Subcutaneous abdominal adipose tissue (tissue), 5 donors: ENCODE results near the gene P2RY10.

Experiments
- H3K27ac ChIP-seq: one replicate; pipeline ENCODE4 v1.7.0; 2013; ENCODE audit warnings: low read depth, mild to moderate bottlenecking, inconsistent platforms, low read length, moderate library complexity
- H3K27me3 ChIP-seq, 5 donors: one replicate each; pipeline ENCODE4 v1.7.0; 2013; ENCODE audit warnings: low read length in 5 of 5, inconsistent platforms in 1 of 5; ENCODE audit not compliant: control insufficient read depth in 5 of 5, insufficient read depth in 4 of 5
- H3K36me3 ChIP-seq, 5 donors: one replicate each; pipeline ENCODE4 v1.7.0; 2013; ENCODE audit warnings: low read length in 5 of 5; ENCODE audit not compliant: control insufficient read depth in 5 of 5, insufficient read depth in 5 of 5
- H3K4me1 ChIP-seq, 5 donors: one replicate each; pipeline ENCODE4 v1.7.0; 2013; ENCODE audit warnings: low read length in 5 of 5, mild to moderate bottlenecking in 3 of 5, moderate library complexity in 1 of 5; ENCODE audit not compliant: control insufficient read depth in 5 of 5, insufficient read depth in 5 of 5
- H3K4me3 ChIP-seq, 5 donors: one replicate each; pipeline ENCODE4 v1.7.0; 2013; ENCODE audit warnings: low read length in 5 of 5, low read depth in 1 of 5
- H3K9ac ChIP-seq, 5 donors: one replicate each; pipeline ENCODE4 v1.7.0; 2013; ENCODE audit warnings: low read length in 5 of 5, mild to moderate bottlenecking in 4 of 5, moderate library complexity in 3 of 5
- H3K9me3 ChIP-seq, 5 donors: one replicate each; pipeline ENCODE4 v1.7.0; 2013; ENCODE audit warnings: low read length in 5 of 5; ENCODE audit not compliant: control insufficient read depth in 5 of 5
- donor health status: healthy.
- donor health status: healthy.
- donor health status: healthy.
- donor health status: healthy.
- donor health status: healthy.

The P2RY10 gene

GRCh38 chrX:78945186-78945912 is at the start of gene P2RY10:
P2RY10 (plus strand) TSS chrX:78945391; CDS start chrX:78960521, 15,130 bp downstream.
- no peaks in the 10 kb centered on the region for H3K9me3 ChIP-seq
- peak within 1 kb of the TSS in 1 of 5 donors; percentile 7 for H3K4me3 ChIP-seq
- H3K36me3 ChIP-seq: no peaks in the 10 kb centered on the region
- H3K27ac ChIP-seq: no peak within 1 kb of the TSS
- peaks cover 0 to 4% (median 0%) of the 10 kb centered on the region in 5 donors for H3K4me1 ChIP-seq
- H3K27me3 ChIP-seq: peaks cover 0 to 3% (median 3%) of the 10 kb centered on the region in 5 donors
- no peak within 1 kb of the TSS for H3K9ac ChIP-seq

- Histone ChIP-seq H3K27ac (no peak overlapping the region), H3K9ac (no peak overlapping the region), H3K27me3 (peaks cover 0 to 2% (median 0%) of the 10 kb centered on the region in 5 donors), H3K9me3 (no peaks in the 10 kb centered on the region), H3K4me1 (no peaks in the 10 kb centered on the region), H3K4me3 (no peak overlapping the region), H3K36me3 (no peaks in the 10 kb centered on the region)
Observed at GRCh38 chrX:78922754-78923153, 22.4 kb upstream of the P2RY10 start.

- H3K27ac ChIP-seq: no peak overlapping the region
- peaks cover 0 to 4% (median 0%) of the 10 kb centered on the region in 5 donors for H3K27me3 ChIP-seq
Observed at GRCh38 chrX:78923198-78924015, 21.8 kb upstream of the P2RY10 start.

GRCh38 chrX:78931814-78932213 is 13.4 kb upstream of the P2RY10 start:
- H3K27ac ChIP-seq: no peak overlapping the region
- H3K4me1 ChIP-seq: no peaks in the 10 kb centered on the region
- peaks cover 0 to 6% (median 2%) of the 10 kb centered on the region in 5 donors for H3K9me3 ChIP-seq
- no peak overlapping the region for H3K9ac ChIP-seq
- H3K4me3 ChIP-seq: no peak overlapping the region
- H3K36me3 ChIP-seq: no peaks in the 10 kb centered on the region
- H3K27me3 ChIP-seq: peaks cover 0 to 5% (median 2%) of the 10 kb centered on the region in 5 donors

More at GRCh38 chrX:78923198-78924015, 21.8 kb upstream of the P2RY10 start:
- Histone ChIP-seq H3K4me3 (no peak overlapping the region), H3K36me3 (no peaks in the 10 kb centered on the region), H3K9ac (no peak overlapping the region), H3K9me3 (no peaks in the 10 kb centered on the region), H3K4me1 (no peaks in the 10 kb centered on the region)

GRCh38 chrX:78934866-78935265 is 10.3 kb upstream of the P2RY10 start:
- no peaks in the 10 kb centered on the region for H3K4me1 ChIP-seq
- H3K4me3 ChIP-seq: no peak overlapping the region
- no peak overlapping the region for H3K9ac ChIP-seq
- no peaks in the 10 kb centered on the region for H3K36me3 ChIP-seq
- peaks cover 0 to 4% (median 0%) of the 10 kb centered on the region in 5 donors for H3K27me3 ChIP-seq
- H3K27ac ChIP-seq: no peak overlapping the region
- H3K9me3 ChIP-seq: peaks cover 0 to 6% (median 5%) of the 10 kb centered on the region in 5 donors

GRCh38 chrX:78944351-78944750 is 840 bp upstream of the P2RY10 start:
- Histone ChIP-seq H3K4me1 (no peaks in the 10 kb centered on the region), H3K27ac (no peak overlapping the region)

GRCh38 chrX:78946178-78946931 is 1.2 kb downstream of the P2RY10 start:
- H3K9ac ChIP-seq: no peak overlapping the region

More at GRCh38 chrX:78944351-78944750, 840 bp upstream of the P2RY10 start:
- H3K9ac ChIP-seq: no peak overlapping the region
- H3K9me3 ChIP-seq: no peaks in the 10 kb centered on the region
- H3K36me3 ChIP-seq: no peaks in the 10 kb centered on the region
- H3K27me3 ChIP-seq: peaks cover 0 to 3% (median 3%) of the 10 kb centered on the region in 5 donors
- H3K4me3 ChIP-seq: no peak overlapping the region

GRCh38 chrX:78950009-78950835 is 5.0 kb downstream of the P2RY10 start:
- H3K9ac ChIP-seq: no peak overlapping the region
- H3K9me3 ChIP-seq: no peaks in the 10 kb centered on the region
- no peak overlapping the region for H3K27ac ChIP-seq
- no peak overlapping the region for H3K4me3 ChIP-seq
- no peaks in the 10 kb centered on the region for H3K36me3 ChIP-seq
- peaks cover 0 to 4% (median 0%) of the 10 kb centered on the region in 5 donors for H3K4me1 ChIP-seq
- H3K27me3 ChIP-seq: peaks cover 0 to 3% (median 0%) of the 10 kb centered on the region in 5 donors

More at GRCh38 chrX:78946178-78946931, 1.2 kb downstream of the P2RY10 start:
- Histone ChIP-seq H3K27me3 (peaks cover 0 to 3% (median 0%) of the 10 kb centered on the region in 5 donors), H3K36me3 (no peaks in the 10 kb centered on the region), H3K4me1 (peaks cover 0 to 4% (median 0%) of the 10 kb centered on the region in 5 donors), H3K9me3 (no peaks in the 10 kb centered on the region), H3K27ac (no peak overlapping the region), H3K4me3 (no peak overlapping the region)
